Astrocyte (in vitro differentiated cells and primary cell): ENCODE data around the gene YOD1. TPM values are rescaled to one million over a fixed set of nuclear protein-coding genes. Genes with fewer than 3 reads are reported as not detected.
A peak's percentile ranks its signal among the peaks of the same experiment; 100 is the strongest.

Source experiments
- DNase-seq: peaks from one replicate; pipeline ENCODE4 v3.0.0-alpha.2; 2010; ENCODE audit warnings: low read depth
- FAIRE-seq: peaks from 2 replicates; lab custom pipeline; 2011; peaks lifted over from hg19 to GRCh38; lab: Jason Lieb, UNC
- H2AFZ ChIP-seq: 2 replicates; pipeline ENCODE4 v1.6.0; 2012; ENCODE audit warnings: low read depth, low read length, inconsistent platforms
- H3K27ac ChIP-seq: 2 replicates; pipeline ENCODE4 v1.5.1; 2011; ENCODE audit warnings: low read depth, low read length, inconsistent platforms
- H3K27me3 ChIP-seq: 2 replicates; pipeline ENCODE4 v1.6.0; 2011; ENCODE audit warnings: low read length, inconsistent platforms; ENCODE audit not compliant: insufficient read depth
- H3K36me3 ChIP-seq: 2 replicates; pipeline ENCODE4 v1.5.1; 2011; ENCODE audit warnings: low read length, inconsistent platforms; ENCODE audit not compliant: insufficient read depth
- H3K4me1 ChIP-seq: 2 replicates; pipeline ENCODE4 v1.5.1; 2011; ENCODE audit warnings: low read length, inconsistent platforms; ENCODE audit not compliant: insufficient read depth
- H3K4me2 ChIP-seq: 2 replicates; pipeline ENCODE4 v1.6.0; 2012; ENCODE audit warnings: low read length, inconsistent platforms
- H3K4me3 ChIP-seq: 2 replicates; pipeline ENCODE4 v1.5.1; 2011; ENCODE audit warnings: low read depth, mild to moderate bottlenecking, low read length, inconsistent platforms; ENCODE audit not compliant: insufficient read depth
- H3K79me2 ChIP-seq: 2 replicates; pipeline ENCODE4 v1.6.0; 2012; ENCODE audit warnings: mild to moderate bottlenecking, low read length, inconsistent platforms; ENCODE audit not compliant: insufficient read depth
- H3K9ac ChIP-seq: 2 replicates; pipeline ENCODE4 v1.6.0; 2012; ENCODE audit warnings: mild to moderate bottlenecking, low read length, inconsistent platforms
- H3K9me3 ChIP-seq: 2 replicates; pipeline ENCODE4 v1.5.1; 2012; ENCODE audit warnings: low read depth, mild to moderate bottlenecking, low read length, inconsistent platforms; ENCODE audit not compliant: insufficient read depth
- H4K20me1 ChIP-seq: 2 replicates; pipeline ENCODE4 v1.6.0; 2012; ENCODE audit warnings: low read length, inconsistent platforms; ENCODE audit not compliant: insufficient read depth
- H3K27ac Mint-ChIP-seq: one replicate; pipeline ENCODE4 v1.8.0; 2021; ENCODE audit warnings: mild to moderate bottlenecking, mixed read lengths; ENCODE audit not compliant: unreplicated experiment
- H3K27me3 Mint-ChIP-seq: one replicate; pipeline ENCODE4 v1.8.0; 2021; ENCODE audit warnings: low read depth, mixed read lengths; ENCODE audit not compliant: unreplicated experiment
- H3K36me3 Mint-ChIP-seq: one replicate; pipeline ENCODE4 v1.8.0; 2021; ENCODE audit warnings: low read depth, mixed read lengths; ENCODE audit not compliant: unreplicated experiment
- H3K4me1 Mint-ChIP-seq: one replicate; pipeline ENCODE4 v1.8.0; 2021; ENCODE audit warnings: low read depth, mixed read lengths; ENCODE audit not compliant: unreplicated experiment
- H3K4me3 Mint-ChIP-seq: one replicate; pipeline ENCODE4 v1.8.0; 2021; ENCODE audit warnings: mild to moderate bottlenecking, moderate library complexity, mixed read lengths; ENCODE audit not compliant: unreplicated experiment
- H3K9me3 Mint-ChIP-seq: one replicate; pipeline ENCODE4 v1.8.0; 2021; ENCODE audit warnings: mild to moderate bottlenecking, mixed read lengths; ENCODE audit not compliant: unreplicated experiment
- EZH2 ChIP-seq: IDR thresholded peaks from 2 replicates; pipeline ENCODE4 v1.6.1; 2012; ENCODE audit warnings: mild to moderate bottlenecking, low read length, inconsistent platforms; ENCODE audit not compliant: insufficient read depth
- total RNA-seq: library from RNA; stranded (reverse); gene quantifications from 2 replicates; pipeline ENCODE4 v1.2.1, GENCODE V29; 2021
- TF ChIP-seq, protein P1 (sequence below): IDR thresholded peaks from 2 replicates; pipeline ENCODE4 v1.5.1; 2011; ENCODE audit warnings: low read depth, mild to moderate bottlenecking, inconsistent platforms, low read length, moderate library complexity; ENCODE audit not compliant: insufficient read depth

YOD1 gene
- total RNA-seq, 1 donor from 2014 or later, result 14.8 TPM

DNA sequence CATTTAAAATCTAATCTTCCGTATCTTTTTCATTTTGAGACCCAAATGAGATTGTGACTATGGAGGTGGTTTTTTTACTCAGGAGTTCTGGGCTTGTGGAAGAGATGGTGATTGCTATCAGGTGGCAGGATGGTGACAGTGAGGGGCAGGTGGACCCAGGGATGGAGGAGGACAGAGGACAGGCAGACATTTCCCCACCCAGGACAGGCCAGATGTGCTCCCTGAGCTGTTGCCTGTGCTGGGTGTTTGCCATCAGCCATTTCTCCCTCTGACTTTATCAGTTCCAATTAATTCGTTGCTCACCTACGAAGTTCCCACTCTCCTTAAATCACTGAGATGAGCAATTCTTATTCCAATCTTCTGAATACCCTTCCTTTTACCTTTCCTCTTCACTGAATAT lies 44.9 kb downstream of the YOD1 start:
- peak overlapping the region; percentile 79 for H3K27ac Mint-ChIP-seq
- peaks cover 16% of the 10 kb centered on the region for H3K4me1 Mint-ChIP-seq
- peaks cover 9% of the 10 kb centered on the region for H3K4me1 ChIP-seq
- H3K27ac ChIP-seq, result no peak overlapping the region
- H3K9ac ChIP-seq, result no peak overlapping the region
- no peaks in the 10 kb centered on the region for H3K27me3 ChIP-seq
- no peak overlapping the region for H3K4me3 Mint-ChIP-seq
- no peak overlapping the region for H2AFZ ChIP-seq
- no peaks in the 10 kb centered on the region for H3K36me3 Mint-ChIP-seq
- no peak for FAIRE-seq
- H3K4me3 ChIP-seq, result no peak overlapping the region
- peaks cover 12% of the 10 kb centered on the region for H3K9me3 Mint-ChIP-seq
- H3K36me3 ChIP-seq, result no peaks in the 10 kb centered on the region
- no peak overlapping the region for H3K4me2 ChIP-seq
- H3K79me2 ChIP-seq, result no peaks in the 10 kb centered on the region
- H3K9me3 ChIP-seq, result peaks cover 4% of the 10 kb centered on the region
- no peaks in the 10 kb centered on the region for H3K27me3 Mint-ChIP-seq
- no peaks in the 10 kb centered on the region for H4K20me1 ChIP-seq
- TF ChIP-seq, protein P1, sequence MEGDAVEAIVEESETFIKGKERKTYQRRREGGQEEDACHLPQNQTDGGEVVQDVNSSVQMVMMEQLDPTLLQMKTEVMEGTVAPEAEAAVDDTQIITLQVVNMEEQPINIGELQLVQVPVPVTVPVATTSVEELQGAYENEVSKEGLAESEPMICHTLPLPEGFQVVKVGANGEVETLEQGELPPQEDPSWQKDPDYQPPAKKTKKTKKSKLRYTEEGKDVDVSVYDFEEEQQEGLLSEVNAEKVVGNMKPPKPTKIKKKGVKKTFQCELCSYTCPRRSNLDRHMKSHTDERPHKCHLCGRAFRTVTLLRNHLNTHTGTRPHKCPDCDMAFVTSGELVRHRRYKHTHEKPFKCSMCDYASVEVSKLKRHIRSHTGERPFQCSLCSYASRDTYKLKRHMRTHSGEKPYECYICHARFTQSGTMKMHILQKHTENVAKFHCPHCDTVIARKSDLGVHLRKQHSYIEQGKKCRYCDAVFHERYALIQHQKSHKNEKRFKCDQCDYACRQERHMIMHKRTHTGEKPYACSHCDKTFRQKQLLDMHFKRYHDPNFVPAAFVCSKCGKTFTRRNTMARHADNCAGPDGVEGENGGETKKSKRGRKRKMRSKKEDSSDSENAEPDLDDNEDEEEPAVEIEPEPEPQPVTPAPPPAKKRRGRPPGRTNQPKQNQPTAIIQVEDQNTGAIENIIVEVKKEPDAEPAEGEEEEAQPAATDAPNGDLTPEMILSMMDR, result no peak
- DNase-seq, result no peak

- H3K9me3 Mint-ChIP-seq, result peaks cover 12% of the 10 kb centered on the region
- H3K27me3 Mint-ChIP-seq, result no peaks in the 10 kb centered on the region
- Histone ChIP-seq H3K36me3 (no peaks in the 10 kb centered on the region), H4K20me1 (no peaks in the 10 kb centered on the region), H3K27me3 (no peaks in the 10 kb centered on the region), H3K9me3 (peaks cover 4% of the 10 kb centered on the region), H3K4me1 (peaks cover 9% of the 10 kb centered on the region), H3K27ac (no peak overlapping the region), H3K4me2 (no peak overlapping the region), H2AFZ (peak overlapping the region; percentile 35), H3K4me3 (no peak overlapping the region), H3K9ac (no peak overlapping the region), H3K79me2 (no peaks in the 10 kb centered on the region)
- no peak overlapping the region for H3K4me3 Mint-ChIP-seq
- DNase-seq (peak; percentile 70), FAIRE-seq (no peak)
- peaks cover 16% of the 10 kb centered on the region for H3K4me1 Mint-ChIP-seq
- H3K27ac Mint-ChIP-seq, result peak overlapping the region; percentile 79
- TF ChIP-seq, protein P1, result peak; percentile 78
- TF ChIP-seq EZH2, result no peak
- no peaks in the 10 kb centered on the region for H3K36me3 Mint-ChIP-seq
Measured at GRCh38 chr1:207004931-207005830, 45.8 kb downstream of the YOD1 start.

- no peak overlapping the region for H3K4me2 ChIP-seq
- Mint-ChIP-seq H3K4me3 (no peak overlapping the region), H3K27ac (no peak overlapping the region), H3K27me3 (no peaks in the 10 kb centered on the region), H3K9me3 (peaks cover 2% of the 10 kb centered on the region), H3K4me1 (peaks cover 14% of the 10 kb centered on the region), H3K36me3 (no peaks in the 10 kb centered on the region)
- no peak overlapping the region for H3K4me3 ChIP-seq
- H3K4me1 ChIP-seq, result peaks cover 9% of the 10 kb centered on the region
- no peak overlapping the region for H3K9ac ChIP-seq
- no peaks in the 10 kb centered on the region for H3K79me2 ChIP-seq
- H3K36me3 ChIP-seq, result no peaks in the 10 kb centered on the region
- H4K20me1 ChIP-seq, result no peaks in the 10 kb centered on the region
- no peaks in the 10 kb centered on the region for H3K27me3 ChIP-seq
- peaks cover 2% of the 10 kb centered on the region for H3K9me3 ChIP-seq
- FAIRE-seq (no peak), DNase-seq (no peak)
- H3K27ac ChIP-seq, result no peak overlapping the region
- H2AFZ ChIP-seq, result no peak overlapping the region
- TF ChIP-seq EZH2, result no peak
- TF ChIP-seq, protein P1, result no peak
Measured at GRCh38 chr1:207003210-207003609, 47.8 kb downstream of the YOD1 start.
